GDM1 (cell line): ENCODE data around the gene HIVEP3.

Experiments
- DNase-seq: peaks from one replicate; lab custom pipeline; 2025; lab: John Stamatoyannopoulos, UW

The HIVEP3 gene

GRCh38 chr1:41784531-41785274, 134.0 kb downstream of the HIVEP3 start:
- no peak for DNase-seq

DNA sequence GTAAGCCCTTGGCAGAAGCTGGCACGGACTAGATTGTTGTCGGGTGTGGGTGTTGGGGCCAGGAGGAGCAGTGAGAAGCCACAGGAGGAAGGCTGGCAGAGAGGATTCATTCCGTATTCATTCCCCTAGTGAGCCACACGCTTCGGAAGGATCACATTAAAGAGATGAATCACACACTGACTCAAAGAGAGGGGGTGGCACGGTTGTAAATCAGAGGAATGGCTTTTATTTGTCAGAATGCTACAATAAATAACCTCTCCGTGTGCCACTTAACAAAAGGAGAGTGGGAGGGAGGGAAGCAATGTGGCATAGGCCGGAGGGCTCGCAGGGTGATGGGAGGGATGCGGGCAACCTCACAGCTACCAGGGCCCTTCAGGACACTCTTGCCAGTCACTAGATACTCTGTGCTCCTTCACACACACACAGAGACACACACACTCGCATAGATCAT, 135.5 kb downstream of the HIVEP3 start:
- DNase-seq = peak; percentile 85

DNA sequence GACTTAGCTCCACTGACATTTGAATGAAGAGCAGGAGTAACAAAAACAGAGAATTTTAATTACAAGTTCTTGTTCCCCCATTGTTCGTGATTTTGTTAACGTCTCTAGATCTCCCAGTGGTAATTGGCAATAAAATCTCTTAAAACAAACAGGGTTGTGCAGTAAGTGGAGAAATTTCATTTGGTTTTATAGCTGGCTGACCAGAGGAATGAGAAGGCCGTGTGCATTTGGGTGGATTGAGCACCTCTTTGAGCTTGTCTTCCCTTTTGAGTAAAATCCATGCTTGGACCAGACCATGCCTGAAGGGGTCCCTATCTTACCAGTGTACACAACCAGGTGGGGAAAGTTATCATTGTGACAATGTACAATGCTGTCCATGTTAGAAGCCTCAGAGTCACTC, 137.8 kb downstream of the HIVEP3 start:
- DNase-seq = no peak

GRCh38 chr1:41780322-41780721, 138.4 kb downstream of the HIVEP3 start:
- DNase-seq = no peak

GRCh38 chr1:41779360-41779759, 139.4 kb downstream of the HIVEP3 start:
- no peak for DNase-seq

DNA sequence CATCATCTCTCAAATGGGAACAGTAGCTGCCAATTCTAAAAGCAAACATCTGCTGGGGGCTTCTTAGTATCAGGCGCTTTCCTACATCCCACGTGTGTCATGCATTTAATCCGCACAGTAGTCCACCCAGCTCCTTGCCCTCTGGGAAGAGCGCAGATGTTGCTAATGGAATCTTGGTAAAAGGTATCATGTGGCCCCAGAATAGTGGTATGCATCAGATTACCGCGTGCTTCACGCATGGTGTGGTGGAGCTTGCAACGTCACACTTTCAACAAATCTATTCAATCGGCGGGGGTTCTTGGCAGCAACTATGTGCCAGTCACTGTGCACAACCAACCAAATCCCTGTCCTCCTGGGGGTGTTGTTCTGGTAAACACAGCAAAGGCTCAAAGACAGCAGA, 141.0 kb downstream of the HIVEP3 start:
- DNase-seq = no peak

GRCh38 chr1:41776891-41777441, 141.8 kb downstream of the HIVEP3 start:
- DNase-seq = no peak

- DNase-seq = no peak
Measured at GRCh38 chr1:41775956-41776585, 142.7 kb downstream of the HIVEP3 start.

DNA sequence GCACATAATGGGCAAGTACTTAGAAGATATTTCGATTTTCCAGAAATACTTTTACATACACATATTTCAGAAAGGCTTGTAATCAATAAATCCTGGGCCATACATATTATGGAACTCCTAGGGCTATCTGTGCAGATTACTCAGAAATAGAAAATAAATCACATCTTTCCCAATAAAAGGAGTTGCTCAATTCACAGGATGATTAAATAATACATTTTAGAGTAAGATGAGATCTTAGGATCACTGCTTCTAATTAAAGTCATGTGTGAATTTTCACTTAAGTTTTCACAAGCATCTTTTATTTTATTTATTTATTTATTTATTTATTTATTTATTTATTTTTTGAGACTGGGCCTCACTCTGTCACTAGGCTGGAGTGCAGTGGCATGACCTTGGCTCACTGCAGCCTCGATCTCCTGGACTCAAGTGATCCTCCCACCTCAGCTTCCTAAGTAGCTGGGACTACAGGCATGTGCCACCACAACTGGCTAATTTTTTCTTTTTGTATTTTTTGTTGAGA, 144.2 kb downstream of the HIVEP3 start:
- no peak for DNase-seq

DNA sequence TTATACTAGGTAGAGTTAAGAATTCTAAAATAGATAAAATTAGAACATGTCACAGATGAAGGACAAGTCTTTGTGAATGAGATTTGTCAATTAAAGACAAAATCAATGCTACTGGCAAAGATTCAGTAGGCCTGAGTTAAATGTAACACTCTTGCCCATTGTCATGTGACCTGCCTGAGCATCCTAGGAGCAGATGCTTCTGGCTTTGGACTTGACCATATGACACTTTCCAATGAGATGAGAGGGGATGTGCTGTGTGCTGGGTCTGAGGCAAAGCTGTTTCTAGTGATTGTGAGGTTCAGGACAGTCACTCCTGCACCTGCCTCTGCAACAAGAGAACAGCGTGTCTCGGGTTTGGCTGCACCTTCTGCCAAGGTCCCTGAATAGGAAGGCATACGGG, 144.9 kb downstream of the HIVEP3 start:
- DNase-seq = no peak

DNA sequence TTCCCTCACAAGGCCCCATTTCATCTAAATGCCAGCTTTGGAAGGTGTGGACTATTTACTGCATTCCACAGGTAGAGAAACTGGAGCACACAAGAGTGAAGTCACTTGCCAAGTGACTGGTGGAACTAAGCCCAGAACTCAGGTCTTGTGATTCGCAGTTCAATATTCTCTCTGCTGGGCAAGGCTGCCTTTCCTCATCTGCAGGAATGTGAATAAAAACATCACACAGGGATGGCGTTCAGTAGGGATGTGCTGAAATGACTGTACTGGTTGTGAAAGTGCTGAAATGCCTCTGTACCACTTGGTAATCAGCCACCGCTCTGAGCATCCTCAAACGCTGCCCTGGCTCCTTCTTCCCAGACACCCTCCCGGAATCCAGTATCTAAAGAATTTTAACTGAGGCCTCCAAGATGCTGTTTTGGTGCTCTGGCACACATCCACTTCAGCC, 145.6 kb downstream of the HIVEP3 start:
- DNase-seq = no peak

DNA sequence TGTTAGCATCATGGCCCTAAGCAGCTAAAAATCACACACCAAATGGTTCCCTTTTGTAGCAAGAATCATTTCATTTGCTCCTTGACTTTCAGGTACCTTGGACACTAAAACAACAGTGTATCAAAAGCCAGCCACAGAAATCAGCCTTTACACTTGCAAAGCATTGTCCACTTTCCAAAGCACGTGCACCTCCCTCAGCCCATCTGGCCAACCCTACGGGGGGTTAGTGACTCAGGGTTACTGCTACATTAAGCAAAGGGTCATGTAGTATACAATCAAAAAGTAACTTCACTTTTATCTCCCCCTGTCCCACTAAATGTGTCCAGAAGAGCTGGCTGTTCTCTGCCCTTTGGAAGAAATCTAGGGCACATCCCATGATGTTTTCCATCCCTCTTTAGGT, 149.7 kb downstream of the HIVEP3 start:
- DNase-seq = no peak

GRCh38 chr1:41768583-41768982, 150.1 kb downstream of the HIVEP3 start:
- peak; percentile 85 for DNase-seq

GRCh38 chr1:41767534-41768525, 150.9 kb downstream of the HIVEP3 start:
- no peak for DNase-seq

DNA sequence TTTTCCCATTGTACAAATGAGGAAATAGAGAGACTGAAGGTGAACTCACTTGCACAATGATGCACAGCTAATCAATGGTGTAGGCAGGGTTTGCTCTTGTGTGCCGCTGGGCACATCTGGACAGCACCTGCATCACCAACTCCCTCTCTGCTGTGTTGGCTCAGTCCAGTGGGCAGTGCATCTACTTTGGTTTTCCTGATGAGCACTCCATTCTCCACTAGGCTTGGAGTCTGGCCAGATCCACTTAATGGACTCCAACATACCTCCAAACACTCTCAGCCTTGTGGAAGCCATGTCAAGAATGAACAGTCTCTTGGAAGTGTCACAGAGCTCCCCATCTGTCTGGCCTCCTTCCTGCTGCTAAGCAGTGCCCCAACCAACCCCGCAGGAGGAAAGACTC, 152.2 kb downstream of the HIVEP3 start:
- no peak for DNase-seq

DNA sequence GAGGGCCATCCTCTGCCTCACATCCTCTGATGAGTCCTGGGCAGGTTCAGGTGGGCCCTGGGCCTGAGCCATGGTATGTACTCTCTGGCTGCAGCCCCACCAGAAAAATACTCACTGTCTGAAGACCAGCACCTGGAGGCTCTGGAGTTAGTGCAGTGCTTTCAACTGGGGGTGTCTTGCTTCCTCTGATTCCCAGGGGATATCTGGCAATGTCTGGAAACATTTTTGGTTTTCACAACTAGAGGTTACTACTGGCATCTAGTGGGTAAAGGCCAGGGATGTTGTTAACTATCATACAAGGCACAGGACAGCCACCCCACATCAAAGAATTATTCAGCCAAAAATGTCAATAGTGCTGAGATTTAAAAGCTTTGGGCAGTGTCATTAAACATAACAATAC, 152.7 kb downstream of the HIVEP3 start:
- DNase-seq = no peak

GRCh38 chr1:41765152-41765551, 153.6 kb downstream of the HIVEP3 start:
- DNase-seq = peak; percentile 66

GRCh38 chr1:41764656-41765055, 154.1 kb downstream of the HIVEP3 start:
- peak; percentile 29 for DNase-seq

GRCh38 chr1:41762777-41763176, 155.9 kb downstream of the HIVEP3 start:
- DNase-seq = no peak

DNA sequence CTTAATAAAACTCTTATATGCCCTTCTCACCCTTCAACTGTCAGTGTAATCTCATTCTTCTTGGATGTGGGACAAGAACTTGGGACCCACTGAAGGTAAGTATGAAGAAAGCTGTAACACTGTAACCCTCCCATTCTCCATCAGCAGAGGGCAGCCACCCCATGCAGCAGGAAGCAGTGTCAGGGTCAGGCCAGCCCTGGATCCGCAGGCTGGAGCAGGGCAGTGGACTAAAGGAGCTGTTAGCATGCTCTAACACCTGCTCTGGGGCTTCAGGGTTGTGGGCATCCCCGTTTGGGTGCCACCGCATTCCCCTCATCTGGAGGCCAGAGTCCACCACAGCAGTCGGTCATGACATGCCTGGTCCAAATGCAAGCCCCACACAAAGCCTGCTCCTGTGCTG, 156.5 kb downstream of the HIVEP3 start:
- DNase-seq = no peak

- DNase-seq = no peak
Measured at GRCh38 chr1:41758904-41759548, 159.7 kb downstream of the HIVEP3 start.
